ENCODE data around the gene DLGAP5. TPM values are rescaled to one million over a fixed set of nuclear protein-coding genes. Genes with fewer than 3 reads are reported as not detected.
A peak's percentile ranks its signal among the peaks of the same experiment; 100 is the strongest.

The DLGAP5 gene
- total and polyA plus RNA-seq, 2 of the 13 experiments (the other 11 are each of a cell fraction or from before 2014, with no cell fraction given): 7.7 to 55.8 TPM

DNA sequence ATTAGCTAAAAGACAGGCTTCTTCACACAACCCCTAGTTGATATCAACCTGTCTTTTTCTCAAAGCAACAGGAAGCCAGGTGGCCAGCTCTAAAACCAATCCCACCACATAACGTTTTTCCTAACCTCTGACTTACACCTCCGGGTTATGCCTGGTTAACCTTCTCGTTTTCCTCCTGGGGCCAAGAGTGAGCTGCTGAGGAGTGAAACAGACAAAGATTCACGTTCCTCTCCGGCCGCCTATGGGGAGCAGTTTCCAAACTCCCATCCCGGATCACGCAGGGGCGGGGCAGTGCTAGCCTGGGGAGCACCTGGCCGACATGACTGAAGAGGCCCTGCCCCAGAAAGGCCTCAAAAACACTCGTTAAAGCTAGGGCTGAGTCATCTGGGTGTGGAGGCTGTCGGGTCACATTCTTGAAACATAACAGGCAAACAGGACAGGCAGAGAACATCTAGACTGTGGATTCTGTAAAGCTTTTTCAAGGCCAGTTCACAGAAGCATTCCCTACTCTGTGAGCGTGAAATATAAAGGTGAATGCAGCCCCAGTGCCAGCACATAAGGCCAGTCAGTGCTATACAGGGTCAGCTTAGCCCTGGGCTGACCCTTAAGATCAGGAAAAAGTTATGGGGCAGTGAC, 88.3 kb downstream of the DLGAP5 start (continued):
- peak; percentile 70; the same call in 1 of the 2 replicates for TF ChIP-seq ZBTB7B (CRISPR knock-in tag; IDR thresholded peaks at IDR 0.05)
- peak; percentile 8; the same call in 1 of the 2 replicates for TF ChIP-seq TGIF2 (CRISPR knock-in tag; IDR thresholded peaks at IDR 0.05)
- TF ChIP-seq, protein P1, sequence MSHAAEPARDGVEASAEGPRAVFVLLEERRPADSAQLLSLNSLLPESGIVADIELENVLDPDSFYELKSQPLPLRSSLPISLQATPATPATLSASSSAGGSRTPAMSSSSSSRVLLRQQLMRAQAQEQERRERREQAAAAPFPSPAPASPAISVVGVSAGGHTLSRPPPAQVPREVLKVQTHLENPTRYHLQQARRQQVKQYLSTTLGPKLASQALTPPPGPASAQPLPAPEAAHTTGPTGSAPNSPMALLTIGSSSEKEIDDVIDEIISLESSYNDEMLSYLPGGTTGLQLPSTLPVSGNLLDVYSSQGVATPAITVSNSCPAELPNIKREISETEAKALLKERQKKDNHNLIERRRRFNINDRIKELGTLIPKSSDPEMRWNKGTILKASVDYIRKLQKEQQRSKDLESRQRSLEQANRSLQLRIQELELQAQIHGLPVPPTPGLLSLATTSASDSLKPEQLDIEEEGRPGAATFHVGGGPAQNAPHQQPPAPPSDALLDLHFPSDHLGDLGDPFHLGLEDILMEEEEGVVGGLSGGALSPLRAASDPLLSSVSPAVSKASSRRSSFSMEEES (CRISPR knock-in tag; IDR thresholded peaks at IDR 0.05): no peak; the same call in none of the 2 replicates
- peak; percentile 62 for TF ChIP-seq HNF4A (CRISPR knock-in tag; IDR thresholded peaks at IDR 0.05)
- no peak for TF ChIP-seq RBFOX2 (IDR thresholded peaks at IDR 0.05; ENCODE audit: low read depth, low read length)
- peak; percentile 49; the same call in 1 of the 2 replicates for TF ChIP-seq ZNF143 (CRISPR knock-in tag; IDR thresholded peaks at IDR 0.05)
- TF ChIP-seq, protein P2, sequence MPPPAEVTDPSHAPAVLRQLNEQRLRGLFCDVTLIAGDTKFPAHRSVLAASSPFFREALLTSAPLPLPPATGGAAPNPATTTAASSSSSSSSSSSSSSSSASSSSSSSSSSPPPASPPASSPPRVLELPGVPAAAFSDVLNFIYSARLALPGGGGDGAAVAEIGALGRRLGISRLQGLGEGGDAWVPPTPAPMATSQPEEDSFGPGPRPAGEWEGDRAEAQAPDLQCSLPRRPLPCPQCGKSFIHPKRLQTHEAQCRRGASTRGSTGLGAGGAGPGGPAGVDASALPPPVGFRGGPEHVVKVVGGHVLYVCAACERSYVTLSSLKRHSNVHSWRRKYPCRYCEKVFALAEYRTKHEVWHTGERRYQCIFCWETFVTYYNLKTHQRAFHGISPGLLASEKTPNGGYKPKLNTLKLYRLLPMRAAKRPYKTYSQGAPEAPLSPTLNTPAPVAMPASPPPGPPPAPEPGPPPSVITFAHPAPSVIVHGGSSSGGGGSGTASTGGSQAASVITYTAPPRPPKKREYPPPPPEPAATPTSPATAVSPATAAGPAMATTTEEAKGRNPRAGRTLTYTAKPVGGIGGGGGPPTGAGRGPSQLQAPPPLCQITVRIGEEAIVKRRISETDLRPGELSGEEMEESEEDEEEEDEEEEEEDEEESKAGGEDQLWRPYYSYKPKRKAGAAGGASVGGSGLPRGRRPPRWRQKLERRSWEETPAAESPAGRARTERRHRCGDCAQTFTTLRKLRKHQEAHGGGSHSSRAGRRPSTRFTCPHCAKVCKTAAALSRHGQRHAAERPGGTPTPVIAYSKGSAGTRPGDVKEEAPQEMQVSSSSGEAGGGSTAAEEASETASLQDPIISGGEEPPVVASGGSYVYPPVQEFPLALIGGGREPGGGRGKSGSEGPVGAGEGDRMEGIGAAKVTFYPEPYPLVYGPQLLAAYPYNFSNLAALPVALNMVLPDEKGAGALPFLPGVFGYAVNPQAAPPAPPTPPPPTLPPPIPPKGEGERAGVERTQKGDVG (CRISPR knock-in tag; IDR thresholded peaks at IDR 0.05; ENCODE audit: borderline replicate concordance): 0 out of 2 replicates have a peak, but pooled peaks have one; percentile 25
- peak; percentile 44; the same call in 1 of the 2 replicates for TF ChIP-seq ZNF792 (CRISPR knock-in tag; IDR thresholded peaks at IDR 0.05)
- TF ChIP-seq ZNF629 (CRISPR knock-in tag; conservative IDR thresholded peaks at IDR 0.05): peak; percentile 22; the same call in 1 of the 2 replicates
- peak; percentile 89 for TF ChIP-seq DMAP1 (CRISPR knock-in tag; IDR thresholded peaks at IDR 0.05)
- TF ChIP-seq, protein P3, sequence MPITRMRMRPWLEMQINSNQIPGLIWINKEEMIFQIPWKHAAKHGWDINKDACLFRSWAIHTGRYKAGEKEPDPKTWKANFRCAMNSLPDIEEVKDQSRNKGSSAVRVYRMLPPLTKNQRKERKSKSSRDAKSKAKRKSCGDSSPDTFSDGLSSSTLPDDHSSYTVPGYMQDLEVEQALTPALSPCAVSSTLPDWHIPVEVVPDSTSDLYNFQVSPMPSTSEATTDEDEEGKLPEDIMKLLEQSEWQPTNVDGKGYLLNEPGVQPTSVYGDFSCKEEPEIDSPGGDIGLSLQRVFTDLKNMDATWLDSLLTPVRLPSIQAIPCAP (CRISPR knock-in tag; IDR thresholded peaks at IDR 0.05; ENCODE audit: low read depth): no peak
- TF ChIP-seq, protein P4, sequence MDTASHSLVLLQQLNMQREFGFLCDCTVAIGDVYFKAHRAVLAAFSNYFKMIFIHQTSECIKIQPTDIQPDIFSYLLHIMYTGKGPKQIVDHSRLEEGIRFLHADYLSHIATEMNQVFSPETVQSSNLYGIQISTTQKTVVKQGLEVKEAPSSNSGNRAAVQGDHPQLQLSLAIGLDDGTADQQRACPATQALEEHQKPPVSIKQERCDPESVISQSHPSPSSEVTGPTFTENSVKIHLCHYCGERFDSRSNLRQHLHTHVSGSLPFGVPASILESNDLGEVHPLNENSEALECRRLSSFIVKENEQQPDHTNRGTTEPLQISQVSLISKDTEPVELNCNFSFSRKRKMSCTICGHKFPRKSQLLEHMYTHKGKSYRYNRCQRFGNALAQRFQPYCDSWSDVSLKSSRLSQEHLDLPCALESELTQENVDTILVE (CRISPR knock-in tag; IDR thresholded peaks at IDR 0.05): no peak
- no peak for TF ChIP-seq FOXK2 (IDR thresholded peaks at IDR 0.05)
- peak; percentile 97 for TF ChIP-seq ZNF687 (CRISPR knock-in tag; IDR thresholded peaks at IDR 0.05)
- no peak; the same call in 1 of the 2 replicates for TF ChIP-seq ZNF430 (CRISPR knock-in tag; IDR thresholded peaks at IDR 0.05)
- TF ChIP-seq KDM5A (IDR thresholded peaks at IDR 0.05; ENCODE audit: borderline replicate concordance, low read length): no peak
- TF ChIP-seq THYN1 (CRISPR knock-in tag; IDR thresholded peaks at IDR 0.05; ENCODE audit: borderline replicate concordance, low read depth): no peak
- no peak for TF ChIP-seq GZF1 (CRISPR knock-in tag; IDR thresholded peaks at IDR 0.05)
- TF ChIP-seq HMG20B (CRISPR knock-in tag; conservative IDR thresholded peaks at IDR 0.05): peak; percentile 82
- 0 out of 2 replicates have a peak, but pooled peaks have one; percentile 28 for TF ChIP-seq PPARG (CRISPR knock-in tag; conservative IDR thresholded peaks at IDR 0.05)
